PC-3 (cell line): ENCODE data around the gene OASL.

ENCODE experiments used
- CTCF ChIP-seq: fragments of 300-600 bp; sonication (generic); conservative IDR thresholded peaks from 2 replicates; pipeline ENCODE4 v1.5.1; 2017; ENCODE audit warnings: antibody characterized with exemption, low read depth, mild to moderate bottlenecking, low read length
- EZH2 ChIP-seq: fragments of 300-600 bp; sonication (generic); IDR thresholded peaks from one replicate; pipeline ENCODE4 v1.6.1; 2017; ENCODE audit warnings: antibody characterized with exemption, mild to moderate bottlenecking, low read length; ENCODE audit not compliant: unreplicated experiment
- EZH2phosphoT487 ChIP-seq: fragments of 300-600 bp; sonication (generic); IDR thresholded peaks from 2 replicates; pipeline ENCODE4 v1.6.1; 2018; ENCODE audit warnings: mild to moderate bottlenecking, antibody characterized with exemption, low read length, borderline replicate concordance

- TF ChIP-seq CTCF, result no peak
- no peak for TF ChIP-seq EZH2
- TF ChIP-seq EZH2phosphoT487, result no peak
Observed at GRCh38 chr12:120970310-120970709, 68.7 kb downstream of the OASL start.
